ENCODE results near the gene ASIC5. TPM values are rescaled to one million over a fixed set of nuclear protein-coding genes. Genes with fewer than 3 reads are reported as not detected.

Gene ASIC5
- total and polyA plus RNA-seq, 8 donors, result 0.07 TPM; not detected in 7

GRCh38 chr4:155889946-155890345, 23.9 kb upstream of the ASIC5 start:
- intact Hi-C loops (cut with DNase I), result no loop called here
- Histone ChIP-seq H3K4me3 (no peak overlapping the region), H3K36me3 (no peaks in the 10 kb centered on the region), H3K4me1 (no peaks in the 10 kb centered on the region), H3K9me3 (no peaks in the 10 kb centered on the region), H3K27me3 (no peaks in the 10 kb centered on the region), H3K27ac (no peak overlapping the region)
- ATAC-seq (no peak), DNase-seq (no peak)
- no peak for TF ChIP-seq CTCF (IDR thresholded peaks at IDR 0.05)

GRCh38 chr4:155889031-155889793, 23.1 kb upstream of the ASIC5 start:
- ATAC-seq (peak; percentile 71), DNase-seq (peak in 2 of 4 donors; percentile 58 to 72)
- Histone ChIP-seq H3K27ac (no peak overlapping the region), H3K4me1 (no peaks in the 10 kb centered on the region), H3K36me3 (no peaks in the 10 kb centered on the region), H3K27me3 (no peaks in the 10 kb centered on the region), H3K9me3 (no peaks in the 10 kb centered on the region), H3K4me3 (no peak overlapping the region)
- TF ChIP-seq CTCF (IDR thresholded peaks at IDR 0.05), result no peak
- intact Hi-C loops (cut with DNase I), result no loop called here

GRCh38 chr4:155887847-155888570, 21.9 kb upstream of the ASIC5 start:
- no peak for ATAC-seq
- no peaks in the 10 kb centered on the region for H3K27me3 ChIP-seq
- no peak for TF ChIP-seq CTCF (IDR thresholded peaks at IDR 0.05)
- intact Hi-C loops (cut with DNase I), result no loop called here
- no peak overlapping the region for H3K4me3 ChIP-seq
- H3K9me3 ChIP-seq, result no peaks in the 10 kb centered on the region
- H3K4me1 ChIP-seq, result no peaks in the 10 kb centered on the region
- no peaks in the 10 kb centered on the region for H3K36me3 ChIP-seq
- DNase-seq, result no peak
- H3K27ac ChIP-seq, result no peak overlapping the region

- intact Hi-C loops (cut with DNase I), result no loop called here
- DNase-seq (no peak), ATAC-seq (no peak)
- no peak for TF ChIP-seq CTCF (IDR thresholded peaks at IDR 0.05)
- no peaks in the 10 kb centered on the region for H3K4me1 ChIP-seq
- H3K27ac ChIP-seq, result no peak overlapping the region
- H3K4me3 ChIP-seq, result no peak overlapping the region
- no peaks in the 10 kb centered on the region for H3K9me3 ChIP-seq
- H3K36me3 ChIP-seq, result no peaks in the 10 kb centered on the region
- no peaks in the 10 kb centered on the region for H3K27me3 ChIP-seq
Measured at GRCh38 chr4:155887045-155887444, 21.0 kb upstream of the ASIC5 start.

GRCh38 chr4:155885666-155886065, 19.6 kb upstream of the ASIC5 start:
- intact Hi-C loops (cut with DNase I), result no loop called here
- Histone ChIP-seq H3K27ac (no peak overlapping the region), H3K4me3 (no peak overlapping the region), H3K27me3 (no peaks in the 10 kb centered on the region), H3K9me3 (no peaks in the 10 kb centered on the region), H3K4me1 (no peaks in the 10 kb centered on the region), H3K36me3 (no peaks in the 10 kb centered on the region)
- DNase-seq (peak in 1 of 4 donors; percentile 22), ATAC-seq (peak; percentile 54)
- no peak for TF ChIP-seq CTCF (IDR thresholded peaks at IDR 0.05)

Data from left lung (tissue), 10 donors.